H54 (cell line): ENCODE data around the gene EPHB2.

Experiments
- DNase-seq: peaks from one replicate; pipeline ENCODE4 v3.0.0; 2011; ENCODE audit warnings: low spot score, mixed read lengths; ENCODE audit not compliant: insufficient read length
- FAIRE-seq: peaks from 3 replicates; lab custom pipeline; 2011; peaks lifted over from hg19 to GRCh38; lab: Jason Lieb, UNC
- POLR2A ChIP-seq: IDR thresholded peaks from 2 replicates; pipeline ENCODE4 v1.6.1; 2011; ENCODE audit warnings: low read depth, mild to moderate bottlenecking, low read length

Gene EPHB2

DNA sequence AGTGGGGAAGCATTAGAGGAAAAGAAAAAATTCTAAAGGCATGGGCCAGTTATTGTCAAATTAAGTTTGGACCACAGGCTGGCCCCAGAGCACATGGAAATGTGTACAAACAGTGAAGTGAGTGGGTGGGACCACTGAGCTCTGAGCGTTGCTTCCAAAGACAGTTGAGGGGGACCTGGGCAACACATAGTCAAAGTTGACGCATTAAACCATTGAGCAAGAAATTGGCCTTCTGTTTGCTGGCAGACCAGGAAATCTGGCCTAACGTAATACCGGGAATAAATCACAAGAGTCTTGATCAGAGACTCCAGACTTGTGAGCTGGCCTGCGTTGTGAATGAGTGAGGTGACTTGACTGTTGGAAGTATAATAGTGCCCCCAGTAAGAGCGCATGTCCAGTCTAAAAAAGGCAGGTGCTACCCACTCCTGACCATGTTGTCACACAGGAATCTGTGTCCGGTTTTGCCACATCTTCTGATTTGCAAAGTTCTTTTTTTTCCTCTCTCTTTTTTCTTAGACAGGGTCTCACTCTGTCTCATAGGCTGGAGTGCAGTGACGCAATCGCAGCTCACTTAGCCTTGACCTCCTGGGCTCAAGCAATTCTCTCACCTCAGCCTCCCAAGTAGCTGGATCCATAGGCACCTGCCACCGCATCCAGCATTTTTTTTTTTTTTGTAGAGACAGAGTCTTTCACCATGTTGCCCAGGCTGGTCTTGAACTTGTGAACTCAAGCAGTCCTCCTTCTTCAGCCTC lies 10.7 kb downstream of the EPHB2 start:
- no peak for TF ChIP-seq POLR2A
- FAIRE-seq = no peak
- no peak for DNase-seq

DNA sequence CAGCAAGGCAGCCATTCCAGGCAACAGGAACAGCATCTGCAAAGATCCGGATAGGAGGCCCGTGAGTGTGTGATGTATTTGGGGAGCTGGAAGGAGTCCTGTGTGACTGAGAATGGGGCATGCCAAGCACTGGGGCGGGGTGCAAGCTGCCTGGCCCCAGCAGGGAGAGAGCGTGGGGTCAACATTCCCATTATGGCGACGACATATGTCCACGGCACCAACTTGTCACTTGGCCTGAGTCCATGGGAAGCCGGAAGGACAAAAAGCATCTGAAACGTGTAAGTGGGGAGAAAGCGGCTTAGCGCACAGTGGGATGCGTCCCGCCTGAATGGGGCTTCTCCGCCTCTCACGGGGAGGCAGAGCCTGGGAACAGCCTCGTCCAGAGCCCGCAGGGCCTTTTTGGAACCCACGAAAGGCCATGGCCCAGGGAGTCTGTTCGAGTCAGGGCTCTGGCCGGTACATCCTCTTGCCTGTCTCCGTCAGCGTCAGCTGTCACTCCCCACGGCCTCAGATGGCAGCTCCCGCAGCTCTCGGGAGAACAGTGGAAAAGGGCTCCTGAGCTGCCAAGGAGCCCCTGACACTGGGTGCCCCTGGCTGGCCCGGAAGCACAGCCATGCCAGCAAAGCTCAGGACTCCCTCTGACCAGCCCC lies 12.4 kb downstream of the EPHB2 start:
- FAIRE-seq = no peak
- DNase-seq = no peak
- no peak for TF ChIP-seq POLR2A

DNA sequence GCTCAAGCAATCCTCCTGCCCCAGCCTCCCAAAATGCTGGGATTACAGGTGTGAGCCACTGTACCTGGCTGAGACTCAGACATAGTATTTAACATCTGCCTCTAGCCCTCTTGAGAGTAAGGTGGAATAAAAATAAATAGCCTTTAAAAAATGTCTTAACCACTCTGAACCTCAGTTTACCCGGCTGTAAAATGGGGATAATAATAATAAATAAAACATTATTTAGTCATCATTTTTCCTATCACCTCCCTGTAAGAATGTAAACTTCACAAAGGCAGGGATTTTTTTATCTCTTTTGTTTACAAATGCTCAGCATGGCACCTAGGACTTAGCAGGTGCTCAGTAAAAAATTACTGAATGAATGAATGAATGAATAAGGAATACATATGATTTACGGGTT lies 17.2 kb downstream of the EPHB2 start:
- no peak for FAIRE-seq

DNA sequence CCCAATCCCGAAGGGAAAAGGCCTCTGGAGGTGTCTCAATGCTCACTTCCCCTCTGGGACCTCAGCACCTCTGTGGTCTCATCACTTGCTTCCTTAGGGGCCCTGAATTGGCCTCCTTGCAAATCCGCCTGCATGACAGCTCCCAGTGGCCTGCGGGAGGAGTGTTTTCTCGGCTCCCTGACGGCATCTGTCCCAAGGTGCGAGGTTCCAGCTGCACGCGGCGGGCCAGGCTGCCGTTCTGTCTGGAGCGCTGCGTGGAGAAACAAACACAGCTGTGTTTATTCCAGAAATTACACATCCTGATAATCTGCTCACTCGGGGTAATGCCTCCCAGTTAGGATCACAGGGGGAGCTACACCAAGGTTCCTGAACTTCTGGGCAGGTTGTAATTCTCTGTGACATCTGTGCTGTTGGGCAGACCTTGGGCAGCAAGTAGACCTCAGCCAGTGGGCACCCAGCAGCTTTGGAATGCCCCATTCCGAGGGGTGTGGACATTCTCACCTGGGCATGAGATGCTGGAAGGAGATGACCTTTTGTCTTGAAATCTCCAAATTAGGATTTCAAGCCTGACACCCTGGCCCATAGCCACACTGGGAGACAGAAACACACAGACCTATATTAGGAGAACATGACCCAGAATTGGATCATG lies 18.2 kb downstream of the EPHB2 start:
- FAIRE-seq = no peak
- no peak for DNase-seq

More for the DNA sequence above, 17.2 kb downstream of the EPHB2 start:
- no peak for DNase-seq
- TF ChIP-seq POLR2A = no peak

DNA sequence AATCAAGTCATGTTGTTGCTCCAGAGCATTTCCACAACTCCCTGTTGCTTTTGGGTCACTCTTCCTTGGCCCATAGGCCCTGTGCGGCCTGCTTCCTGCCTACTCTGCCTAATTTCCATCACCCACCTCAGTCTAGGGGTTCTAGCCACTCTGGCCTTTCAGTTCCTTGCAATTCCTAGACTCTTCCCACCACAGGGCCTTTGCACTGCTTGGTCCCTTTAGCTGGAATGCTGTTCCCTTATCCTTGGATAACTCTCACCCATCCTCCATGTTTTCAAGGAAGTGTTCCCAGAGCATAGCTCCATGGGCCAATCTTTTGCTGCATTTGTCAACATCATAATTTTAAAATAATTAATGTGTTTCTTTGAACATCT lies 18.7 kb downstream of the EPHB2 start:
- DNase-seq = no peak
- FAIRE-seq = no peak
- no peak for TF ChIP-seq POLR2A

More for the DNA sequence above, 18.2 kb downstream of the EPHB2 start:
- TF ChIP-seq POLR2A = no peak

DNA sequence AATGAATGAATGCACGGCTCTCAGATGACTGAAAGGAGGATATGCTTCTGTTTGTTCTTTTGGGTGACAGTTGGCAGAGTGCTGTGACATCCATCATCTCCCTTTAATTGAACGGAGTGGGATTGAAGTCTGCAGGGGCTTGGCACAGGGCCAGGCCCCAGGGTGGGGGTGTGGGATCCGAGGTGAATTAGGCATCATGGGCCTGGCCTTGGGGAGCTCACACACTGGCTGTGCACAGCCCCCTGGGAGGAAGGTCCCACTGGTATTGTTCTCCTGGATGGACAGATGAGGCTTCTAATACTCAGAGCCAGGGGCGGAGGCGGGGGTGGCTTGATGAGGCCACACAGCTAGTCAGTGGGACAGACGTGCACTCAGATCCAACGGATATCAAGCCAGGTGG lies 19.3 kb downstream of the EPHB2 start:
- no peak for TF ChIP-seq POLR2A
- no peak for DNase-seq
- FAIRE-seq = no peak

DNA sequence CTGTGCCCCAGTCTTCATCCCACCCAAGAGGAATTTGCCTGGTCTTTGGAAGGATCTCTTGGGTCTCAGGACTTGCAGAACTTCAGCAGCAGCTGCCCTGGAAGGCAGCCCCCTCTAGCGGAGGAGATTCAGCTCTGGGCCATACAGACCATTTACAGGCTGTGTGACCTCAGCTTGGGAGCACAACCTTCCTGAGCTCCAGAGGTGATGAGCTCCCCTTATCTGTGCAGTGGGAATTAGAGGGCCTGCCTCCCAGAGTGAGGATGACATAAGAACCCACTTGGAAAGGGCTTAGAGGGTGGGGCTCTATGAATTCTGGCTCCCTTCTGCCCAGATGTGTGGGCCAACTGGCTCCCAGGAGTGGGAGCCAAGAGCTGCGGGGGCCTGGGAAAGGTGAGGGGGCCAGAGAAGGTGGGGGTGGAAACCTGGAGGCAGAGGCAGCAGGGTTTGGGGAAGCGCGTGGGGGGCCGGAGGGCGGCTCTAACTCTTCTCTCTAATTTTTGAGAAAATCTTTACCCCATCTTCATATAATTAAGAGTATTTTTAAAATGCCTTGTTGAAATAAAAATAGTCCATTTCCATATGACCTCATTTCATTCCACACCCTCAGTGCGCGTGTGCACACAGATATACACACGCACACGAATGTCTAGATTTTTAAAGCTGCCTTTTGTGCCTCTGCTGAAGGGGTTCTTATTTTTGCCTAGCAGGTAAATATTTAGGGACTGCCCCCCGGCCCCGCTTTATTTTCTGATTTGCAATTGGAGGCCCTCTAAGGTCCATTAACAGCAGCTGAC lies 21.5 kb downstream of the EPHB2 start:
- TF ChIP-seq POLR2A = no peak
- no peak for DNase-seq
- no peak for FAIRE-seq

DNA sequence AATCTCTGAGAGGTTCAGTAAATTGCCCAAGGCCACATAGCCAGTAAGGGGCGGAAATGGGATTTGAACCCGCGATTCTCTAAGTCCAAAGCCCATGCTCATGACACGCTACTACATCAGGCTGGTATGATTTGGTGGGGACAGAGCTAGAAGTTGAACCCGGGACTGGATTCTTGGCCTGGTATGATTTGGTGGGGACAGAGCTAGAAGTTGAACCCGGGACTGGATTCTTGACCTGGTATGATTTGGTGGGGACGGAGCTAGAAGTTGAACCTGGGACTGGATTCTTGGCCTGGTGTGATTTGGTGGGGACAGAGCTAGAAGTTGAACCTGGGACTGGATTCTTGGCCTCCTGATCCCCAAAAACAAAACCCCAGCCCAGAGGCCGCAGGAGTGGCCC lies 23.0 kb downstream of the EPHB2 start:
- FAIRE-seq (no peak), DNase-seq (no peak)
- TF ChIP-seq POLR2A = no peak

DNA sequence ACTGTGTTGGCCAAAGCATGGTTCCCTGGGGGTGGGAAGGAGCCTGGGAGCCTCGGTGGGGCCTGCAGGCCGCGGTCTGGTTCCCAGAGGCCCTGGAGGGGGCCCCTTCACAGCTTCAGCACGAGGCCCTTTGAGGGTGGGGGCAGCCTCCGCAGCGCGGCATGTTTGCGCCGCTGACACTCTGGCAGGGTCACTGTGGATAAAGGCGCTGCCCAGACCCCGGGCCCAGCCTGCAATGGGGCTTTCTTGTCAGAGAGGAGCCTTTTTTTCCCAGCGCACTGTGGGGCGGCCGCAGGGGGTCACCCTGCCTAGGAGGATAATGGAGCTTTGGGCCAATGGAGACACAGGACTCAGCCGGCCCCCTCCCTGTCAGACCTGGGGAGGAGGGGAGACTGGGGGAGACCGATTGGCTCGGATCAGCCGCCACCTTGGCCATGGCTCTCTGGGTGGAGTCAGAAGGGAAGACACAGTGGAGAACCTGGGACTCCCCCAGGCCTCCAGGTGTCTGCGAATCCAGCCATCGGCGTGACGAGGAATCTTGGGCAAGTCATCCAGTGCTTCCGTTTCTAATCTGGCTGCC lies 26.0 kb downstream of the EPHB2 start:
- DNase-seq (no peak), FAIRE-seq (no peak)
- no peak for TF ChIP-seq POLR2A

DNA sequence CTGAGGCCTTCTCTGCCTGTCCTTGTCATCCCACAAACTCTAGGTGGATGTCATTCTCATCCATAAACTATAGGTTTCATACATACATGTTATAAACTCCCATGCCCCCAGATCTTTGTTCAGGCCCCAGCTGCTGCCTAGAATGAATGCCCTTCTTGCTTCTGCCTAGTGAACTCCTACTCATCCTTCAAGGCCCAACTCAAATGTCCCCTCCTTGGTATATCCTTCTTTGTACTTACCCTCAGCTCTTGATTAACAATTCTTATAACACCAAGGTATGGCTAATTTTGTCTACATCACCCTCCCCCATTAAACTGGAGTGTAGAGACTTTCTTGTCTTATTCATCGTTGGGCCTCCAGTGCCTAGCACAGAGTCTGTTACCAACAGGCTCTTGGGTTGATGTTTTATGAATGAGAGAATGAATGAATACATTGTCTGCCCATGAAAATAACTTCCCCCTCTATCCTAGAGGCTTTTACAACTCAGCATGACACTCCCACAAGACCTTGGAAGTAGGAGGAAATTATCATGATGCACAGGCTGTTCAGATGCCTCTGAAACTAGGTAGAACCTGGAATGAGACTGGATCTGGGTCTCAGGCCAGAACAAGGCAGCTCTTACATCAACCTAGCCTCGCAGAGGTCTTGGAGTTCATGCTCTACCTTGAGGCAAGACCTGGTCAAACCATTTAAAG lies 26.9 kb downstream of the EPHB2 start:
- TF ChIP-seq POLR2A = no peak
- FAIRE-seq = no peak
- no peak for DNase-seq

DNA sequence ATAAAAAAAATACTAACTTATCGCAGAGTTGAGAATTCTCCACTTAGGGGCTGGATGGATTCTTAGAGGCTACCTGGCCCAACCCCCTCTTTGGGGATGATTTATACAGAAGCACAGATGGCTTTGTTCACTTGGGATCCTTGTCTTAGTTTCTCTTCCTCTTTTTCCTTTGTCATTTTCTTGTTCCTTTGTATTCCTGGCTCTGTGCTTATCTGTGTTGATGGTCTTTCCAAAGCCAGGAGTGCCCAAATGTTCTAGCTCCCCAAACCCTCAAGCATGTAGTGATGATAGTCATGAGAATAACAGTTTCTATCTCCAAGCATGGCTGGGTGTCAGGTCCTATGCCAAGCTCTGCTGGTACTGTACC lies 27.4 kb downstream of the EPHB2 start:
- TF ChIP-seq POLR2A = no peak
- no peak for DNase-seq
- no peak for FAIRE-seq

DNA sequence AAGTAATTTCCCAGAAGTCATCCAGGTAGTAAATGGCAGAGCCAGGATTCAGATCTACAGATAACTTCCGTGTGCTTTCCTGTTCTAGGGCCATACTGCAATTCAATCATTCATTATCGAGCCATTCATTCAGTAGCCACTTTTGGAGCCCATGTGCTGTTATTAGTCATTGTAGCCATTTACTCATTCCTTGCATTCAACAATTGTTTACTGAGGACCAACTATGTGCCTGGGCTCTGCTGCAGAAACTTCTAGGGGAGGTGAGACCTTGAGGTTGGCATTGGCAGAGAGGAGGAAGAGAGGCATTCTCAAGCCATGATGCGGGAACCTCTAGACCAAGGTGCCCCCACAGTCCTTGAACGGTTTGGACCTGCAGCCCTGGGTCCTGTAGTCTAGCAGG lies 27.9 kb downstream of the EPHB2 start:
- DNase-seq (no peak), FAIRE-seq (no peak)

More for the DNA sequence above, 27.9 kb downstream of the EPHB2 start:
- TF ChIP-seq POLR2A = no peak
